ENCODE measurements around the gene TERC. TPM values are rescaled to one million over a fixed set of nuclear protein-coding genes. Genes with fewer than 3 reads are reported as not detected.

TERC gene
- total RNA-seq, 1 experiment from 2014 or later = 7.9 TPM

DNA sequence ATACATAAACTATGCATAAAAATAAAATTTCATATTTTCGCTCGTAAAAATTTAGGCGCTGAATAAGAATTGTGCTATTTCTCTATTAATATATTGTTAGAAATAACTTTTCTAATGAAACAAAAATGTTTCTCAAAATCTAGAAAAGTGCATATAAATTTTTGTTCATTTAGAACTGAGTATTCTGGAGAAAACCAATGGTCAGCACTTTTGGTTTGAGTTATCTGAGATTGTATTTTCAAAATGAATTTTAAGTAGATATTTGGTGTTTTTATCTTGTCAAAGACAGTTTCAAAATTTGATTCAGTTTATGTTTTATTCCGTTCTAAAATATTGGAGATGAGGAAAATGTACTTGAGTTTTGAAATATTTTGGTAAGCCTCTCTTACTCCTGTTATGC, 22.3 kb upstream of the TERC start:
- CTCF ChIA-PET = no interaction called here
- POLR2A ChIA-PET = interaction anchor here (0.7 kb wide), 1 partner anchor 368 kb away, joined by 3 read pairs; no protein-coding TSS in a partner anchor
- Mint-ChIP-seq H3K4me1 (ENCODE audit: insufficient read depth, unreplicated experiment) (no peaks in the 10 kb centered on the region), H3K4me3 (ENCODE audit: unreplicated experiment) (no peak overlapping the region), H3K27ac (ENCODE audit: low read depth, unreplicated experiment) (no peak overlapping the region), H3K27me3 (ENCODE audit: insufficient read depth, unreplicated experiment) (no peaks in the 10 kb centered on the region), H3K9me3 (ENCODE audit: unreplicated experiment) (no peaks in the 10 kb centered on the region), H3K36me3 (ENCODE audit: insufficient read depth, unreplicated experiment) (peaks cover 62% of the 10 kb centered on the region)
- no peak for DNase-seq (ENCODE audit: unreplicated experiment)
- BruUV-seq (replicated peaks) = no TSS peak
- TF ChIP-seq, protein P1, sequence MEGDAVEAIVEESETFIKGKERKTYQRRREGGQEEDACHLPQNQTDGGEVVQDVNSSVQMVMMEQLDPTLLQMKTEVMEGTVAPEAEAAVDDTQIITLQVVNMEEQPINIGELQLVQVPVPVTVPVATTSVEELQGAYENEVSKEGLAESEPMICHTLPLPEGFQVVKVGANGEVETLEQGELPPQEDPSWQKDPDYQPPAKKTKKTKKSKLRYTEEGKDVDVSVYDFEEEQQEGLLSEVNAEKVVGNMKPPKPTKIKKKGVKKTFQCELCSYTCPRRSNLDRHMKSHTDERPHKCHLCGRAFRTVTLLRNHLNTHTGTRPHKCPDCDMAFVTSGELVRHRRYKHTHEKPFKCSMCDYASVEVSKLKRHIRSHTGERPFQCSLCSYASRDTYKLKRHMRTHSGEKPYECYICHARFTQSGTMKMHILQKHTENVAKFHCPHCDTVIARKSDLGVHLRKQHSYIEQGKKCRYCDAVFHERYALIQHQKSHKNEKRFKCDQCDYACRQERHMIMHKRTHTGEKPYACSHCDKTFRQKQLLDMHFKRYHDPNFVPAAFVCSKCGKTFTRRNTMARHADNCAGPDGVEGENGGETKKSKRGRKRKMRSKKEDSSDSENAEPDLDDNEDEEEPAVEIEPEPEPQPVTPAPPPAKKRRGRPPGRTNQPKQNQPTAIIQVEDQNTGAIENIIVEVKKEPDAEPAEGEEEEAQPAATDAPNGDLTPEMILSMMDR (IDR thresholded peaks at IDR 0.05; ENCODE audit: unreplicated experiment) = no peak
- intact Hi-C loops (cut with micrococcal nuclease) = no loop called here

DNA sequence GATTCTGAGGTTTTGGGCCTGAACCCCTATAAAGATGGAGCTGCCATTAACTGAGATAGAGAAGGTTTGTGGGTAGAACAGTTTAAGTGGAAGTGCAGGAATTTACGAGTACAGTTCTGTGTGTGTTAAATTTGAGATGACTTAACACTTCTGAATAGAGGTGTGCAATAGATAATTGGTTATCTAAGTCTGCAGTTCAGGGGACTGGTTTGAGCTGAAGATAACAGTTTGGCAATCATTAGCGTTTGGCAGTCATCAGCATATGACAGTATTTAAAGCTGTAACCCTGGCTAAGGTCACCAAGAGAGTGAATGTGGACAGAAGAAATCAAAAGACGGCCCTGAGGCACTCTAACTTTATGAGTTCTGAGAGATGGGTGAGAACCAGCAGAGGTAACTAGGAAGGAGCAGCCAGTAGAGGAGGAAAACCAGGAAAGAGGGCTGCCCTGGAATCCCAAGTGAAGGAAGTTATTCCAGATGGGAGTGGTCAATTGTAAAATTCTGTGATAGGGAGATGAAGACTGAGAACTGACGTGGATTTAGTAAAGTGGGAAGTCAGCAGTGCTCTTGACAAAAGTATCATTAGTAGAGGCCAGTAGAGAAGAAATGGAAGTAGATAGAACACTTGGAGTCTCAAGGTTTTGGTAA, 16.5 kb upstream of the TERC start:
- no peak for DNase-seq (ENCODE audit: unreplicated experiment)
- intact Hi-C loops (cut with micrococcal nuclease) = no loop called here
- Mint-ChIP-seq H3K27me3 (ENCODE audit: insufficient read depth, unreplicated experiment) (no peaks in the 10 kb centered on the region), H3K4me1 (ENCODE audit: insufficient read depth, unreplicated experiment) (peaks cover 13% of the 10 kb centered on the region), H3K4me3 (ENCODE audit: unreplicated experiment) (no peak overlapping the region), H3K36me3 (ENCODE audit: insufficient read depth, unreplicated experiment) (peaks cover 82% of the 10 kb centered on the region), H3K9me3 (ENCODE audit: unreplicated experiment) (no peaks in the 10 kb centered on the region), H3K27ac (ENCODE audit: low read depth, unreplicated experiment) (no peak overlapping the region)
- BruUV-seq (replicated peaks) = no TSS peak
- TF ChIP-seq, protein P1 (IDR thresholded peaks at IDR 0.05; ENCODE audit: unreplicated experiment) = no peak
- ChIA-PET CTCF (interaction anchor here (0.6 kb wide), 1 partner anchor 112 kb away, joined by 3 read pairs; no protein-coding TSS in a partner anchor), POLR2A (no interaction called here)

DNA sequence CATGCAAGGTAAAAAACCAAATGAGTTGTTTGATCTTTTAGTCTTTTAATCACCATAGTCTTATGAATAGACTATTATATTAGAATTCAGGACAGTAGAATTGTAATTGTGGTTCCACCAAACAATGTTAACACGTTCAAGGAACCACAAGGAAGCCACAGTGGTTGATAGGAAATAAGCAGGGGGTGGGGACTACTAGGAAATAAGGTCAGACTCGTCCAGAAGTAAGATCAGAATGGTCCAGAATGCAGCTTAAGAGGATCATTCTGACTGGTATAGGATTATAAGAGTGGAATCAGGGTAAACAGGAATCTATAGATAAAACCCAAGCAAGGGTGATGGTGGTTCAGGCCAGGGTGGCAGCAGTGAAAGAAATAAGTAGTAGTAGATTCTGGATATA, 15.9 kb upstream of the TERC start:
- no peak overlapping the region for H3K27ac Mint-ChIP-seq (ENCODE audit: low read depth, unreplicated experiment)
- H3K4me3 Mint-ChIP-seq (ENCODE audit: unreplicated experiment) = no peak overlapping the region
- no peaks in the 10 kb centered on the region for H3K9me3 Mint-ChIP-seq (ENCODE audit: unreplicated experiment)
- POLR2A ChIA-PET = interaction anchor here (1.1 to 2.0 kb wide), 3 partner anchors 11 to 26 kb away, joined by 5 to 7 read pairs (median 5); partner anchors contain the start of gene ACTRT3
- no peaks in the 10 kb centered on the region for H3K27me3 Mint-ChIP-seq (ENCODE audit: insufficient read depth, unreplicated experiment)
- CTCF ChIA-PET = interaction anchor here (0.6 kb wide), 1 partner anchor 111 kb away, joined by 3 read pairs; no protein-coding TSS in a partner anchor
- H3K4me1 Mint-ChIP-seq (ENCODE audit: insufficient read depth, unreplicated experiment) = peaks cover 13% of the 10 kb centered on the region
- H3K36me3 Mint-ChIP-seq (ENCODE audit: insufficient read depth, unreplicated experiment) = peaks cover 82% of the 10 kb centered on the region
- no TSS peak for BruUV-seq (replicated peaks)
- TF ChIP-seq, protein P1 (IDR thresholded peaks at IDR 0.05; ENCODE audit: unreplicated experiment) = no peak
- intact Hi-C loops (cut with micrococcal nuclease) = no loop called here
- DNase-seq (ENCODE audit: unreplicated experiment) = no peak

GRCh38 chr3:169777822-169778221, 13.0 kb upstream of the TERC start:
- no peaks in the 10 kb centered on the region for H3K27me3 Mint-ChIP-seq (ENCODE audit: insufficient read depth, unreplicated experiment)
- ChIA-PET CTCF (interaction anchor here (1.0 kb wide), 1 partner anchor 15 kb away, joined by 3 read pairs; no protein-coding TSS in a partner anchor), POLR2A (no interaction called here)
- TF ChIP-seq, protein P1 (IDR thresholded peaks at IDR 0.05; ENCODE audit: unreplicated experiment) = no peak
- H3K27ac Mint-ChIP-seq (ENCODE audit: low read depth, unreplicated experiment) = peak overlapping the region; percentile 19
- no TSS peak for BruUV-seq (replicated peaks)
- H3K9me3 Mint-ChIP-seq (ENCODE audit: unreplicated experiment) = no peaks in the 10 kb centered on the region
- intact Hi-C loops (cut with micrococcal nuclease) = no loop called here
- H3K4me1 Mint-ChIP-seq (ENCODE audit: insufficient read depth, unreplicated experiment) = peaks cover 13% of the 10 kb centered on the region
- peaks cover 89% of the 10 kb centered on the region for H3K36me3 Mint-ChIP-seq (ENCODE audit: insufficient read depth, unreplicated experiment)
- no peak for DNase-seq (ENCODE audit: unreplicated experiment)
- H3K4me3 Mint-ChIP-seq (ENCODE audit: unreplicated experiment) = no peak overlapping the region

Measured in MCF 10A (cell line).